Nucleus accumbens (tissue), 56 donors: ENCODE measurements around the gene NEAT1.

ENCODE experiments used
- DNase-seq, 56 donors: peaks; one replicate each; lab custom pipeline; 2025; lab: John Stamatoyannopoulos, UW

Gene NEAT1

DNA sequence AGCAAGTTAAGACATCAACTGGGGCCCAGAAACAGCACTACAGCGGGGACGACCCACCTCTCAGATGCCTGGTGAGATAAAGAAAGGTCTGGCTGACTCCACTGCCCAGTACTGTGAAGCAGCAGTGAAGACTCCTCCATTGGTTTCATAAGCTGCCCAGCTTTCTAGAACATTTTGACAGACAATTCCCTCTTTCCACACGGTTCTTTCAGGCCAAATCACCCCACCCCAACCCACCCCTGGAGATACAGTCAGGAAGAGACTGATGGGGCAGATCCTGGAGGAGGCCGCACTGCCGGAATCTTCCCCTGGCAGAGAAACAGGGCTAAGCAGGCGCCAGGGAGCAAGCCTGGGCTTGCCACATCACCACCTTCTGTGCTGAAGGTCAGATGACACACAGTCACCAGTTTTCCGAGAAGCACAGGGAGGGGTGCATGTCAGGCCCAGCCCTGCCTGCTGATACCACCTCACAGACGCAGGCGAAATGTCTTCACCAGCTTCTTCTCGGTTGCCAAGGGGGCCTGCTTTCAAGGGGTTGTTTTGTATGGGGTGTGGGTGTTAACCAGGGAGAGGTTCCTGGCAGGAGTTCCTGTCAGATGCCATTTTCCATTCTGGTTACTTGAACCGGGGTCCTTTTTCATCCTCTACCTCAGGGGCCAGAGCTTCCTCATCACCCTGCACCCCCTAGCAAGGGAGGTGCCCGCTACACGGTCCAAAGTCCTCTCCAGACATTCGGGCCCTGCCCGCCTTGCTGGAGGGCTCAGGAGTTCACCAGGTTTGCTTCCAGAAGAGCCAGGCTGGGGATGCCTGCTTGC lies 1.4 kb upstream of the NEAT1 start:
- DNase-seq: peak; percentile 49 to 95 (median 84)

DNA sequence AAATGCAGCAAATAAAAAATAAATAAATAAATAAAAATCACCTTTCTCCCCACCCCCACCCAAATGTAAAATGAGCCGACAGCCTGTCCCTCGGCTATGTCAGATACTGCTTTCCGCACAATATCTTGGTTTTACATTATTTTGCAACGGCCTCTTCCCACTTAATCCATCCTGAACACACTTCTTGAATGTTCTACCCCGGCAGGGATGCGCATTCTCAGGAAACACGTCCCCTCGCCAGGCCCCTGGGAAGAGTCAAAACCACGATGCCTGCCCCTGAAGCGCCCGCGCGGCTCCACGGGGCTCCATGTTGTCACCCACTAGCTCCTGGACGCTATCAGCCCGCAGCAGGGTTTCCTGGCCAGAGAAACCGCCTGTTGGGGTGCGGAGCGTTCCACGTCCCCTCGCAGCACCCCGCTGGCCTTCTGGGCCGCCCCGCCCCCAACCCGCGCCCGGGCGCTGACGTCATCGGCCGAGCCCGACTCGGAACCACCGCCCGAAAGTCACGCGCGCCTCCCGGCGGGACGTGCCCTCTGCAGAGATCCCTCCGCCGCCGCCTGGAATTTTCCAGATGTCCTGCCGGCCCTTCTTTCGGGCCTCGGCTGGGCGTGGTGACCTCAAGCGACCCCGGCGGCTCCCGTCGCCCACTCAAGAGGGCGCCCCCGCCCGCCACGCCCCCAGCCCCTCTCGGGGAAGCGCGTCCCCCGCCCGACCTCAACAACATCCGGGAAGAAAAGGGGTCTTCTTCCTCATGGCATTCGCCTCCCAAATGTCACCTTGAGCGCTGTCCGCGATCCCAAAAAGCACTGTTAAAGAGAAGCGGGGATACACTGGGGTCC lies 585 bp upstream of the NEAT1 start:
- DNase-seq: peak in 55 of 56 donors; percentile 47 to 98 (median 92)

DNA sequence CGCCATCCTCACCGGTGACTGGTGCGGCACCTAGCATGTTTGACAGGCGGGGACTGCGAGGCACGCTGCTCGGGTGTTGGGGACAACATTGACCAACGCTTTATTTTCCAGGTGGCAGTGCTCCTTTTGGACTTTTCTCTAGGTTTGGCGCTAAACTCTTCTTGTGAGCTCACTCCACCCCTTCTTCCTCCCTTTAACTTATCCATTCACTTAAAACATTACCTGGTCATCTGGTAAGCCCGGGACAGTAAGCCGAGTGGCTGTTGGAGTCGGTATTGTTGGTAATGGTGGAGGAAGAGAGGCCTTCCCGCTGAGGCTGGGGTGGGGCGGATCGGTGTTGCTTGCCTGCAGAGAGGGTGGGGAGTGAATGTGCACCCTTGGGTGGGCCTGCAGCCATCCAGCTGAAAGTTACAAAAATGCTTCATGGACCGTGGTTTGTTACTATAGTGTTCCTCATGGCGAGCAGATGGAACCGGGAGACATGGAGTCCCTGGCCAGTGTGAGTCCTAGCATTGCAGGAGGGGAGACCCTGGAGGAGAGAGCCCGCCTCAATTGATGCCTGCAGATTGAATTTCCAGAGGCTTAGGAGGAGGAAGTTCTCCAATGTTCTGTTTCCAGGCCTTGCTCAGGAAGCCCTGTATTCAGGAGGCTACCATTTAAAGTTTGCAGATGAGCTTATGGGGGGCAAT lies 1.1 kb downstream of the NEAT1 start:
- DNase-seq: peak in 3 of 56 donors; percentile 25 to 43 (median 39)

DNA sequence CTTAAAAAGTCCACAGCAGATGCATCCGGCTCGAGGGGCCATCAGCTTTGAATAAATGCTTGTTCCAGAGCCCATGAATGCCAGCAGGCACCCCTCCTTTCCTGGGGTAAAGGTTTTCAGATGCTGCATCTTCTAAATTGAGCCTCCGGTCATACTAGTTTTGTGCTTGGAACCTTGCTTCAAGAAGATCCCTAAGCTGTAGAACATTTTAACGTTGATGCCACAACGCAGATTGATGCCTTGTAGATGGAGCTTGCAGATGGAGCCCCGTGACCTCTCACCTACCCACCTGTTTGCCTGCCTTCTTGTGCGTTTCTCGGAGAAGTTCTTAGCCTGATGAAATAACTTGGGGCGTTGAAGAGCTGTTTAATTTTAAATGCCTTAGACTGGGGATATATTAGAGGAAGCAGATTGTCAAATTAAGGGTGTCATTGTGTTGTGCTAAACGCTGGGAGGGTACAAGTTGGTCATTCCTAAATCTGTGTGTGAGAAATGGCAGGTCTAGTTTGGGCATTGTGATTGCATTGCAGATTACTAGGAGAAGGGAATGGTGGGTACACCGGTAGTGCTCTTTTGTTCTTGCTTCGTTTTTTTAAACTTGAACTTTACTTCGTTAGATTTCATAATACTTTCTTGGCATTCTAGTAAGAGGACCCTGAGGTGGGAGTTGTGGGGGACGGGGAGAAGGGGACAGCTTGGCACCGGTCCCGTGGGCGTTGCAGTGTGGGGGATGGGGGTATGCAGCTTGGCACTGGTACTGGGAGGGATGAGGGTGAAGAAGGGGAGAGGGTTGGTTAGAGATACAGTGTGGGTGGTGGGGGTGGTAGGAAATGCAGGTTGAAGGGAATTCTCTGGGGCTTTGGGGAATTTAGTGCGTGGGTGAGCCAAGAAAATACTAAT lies 1.9 kb downstream of the NEAT1 start:
- peak in 10 of 56 donors; percentile 19 to 60 (median 32) for DNase-seq

DNA sequence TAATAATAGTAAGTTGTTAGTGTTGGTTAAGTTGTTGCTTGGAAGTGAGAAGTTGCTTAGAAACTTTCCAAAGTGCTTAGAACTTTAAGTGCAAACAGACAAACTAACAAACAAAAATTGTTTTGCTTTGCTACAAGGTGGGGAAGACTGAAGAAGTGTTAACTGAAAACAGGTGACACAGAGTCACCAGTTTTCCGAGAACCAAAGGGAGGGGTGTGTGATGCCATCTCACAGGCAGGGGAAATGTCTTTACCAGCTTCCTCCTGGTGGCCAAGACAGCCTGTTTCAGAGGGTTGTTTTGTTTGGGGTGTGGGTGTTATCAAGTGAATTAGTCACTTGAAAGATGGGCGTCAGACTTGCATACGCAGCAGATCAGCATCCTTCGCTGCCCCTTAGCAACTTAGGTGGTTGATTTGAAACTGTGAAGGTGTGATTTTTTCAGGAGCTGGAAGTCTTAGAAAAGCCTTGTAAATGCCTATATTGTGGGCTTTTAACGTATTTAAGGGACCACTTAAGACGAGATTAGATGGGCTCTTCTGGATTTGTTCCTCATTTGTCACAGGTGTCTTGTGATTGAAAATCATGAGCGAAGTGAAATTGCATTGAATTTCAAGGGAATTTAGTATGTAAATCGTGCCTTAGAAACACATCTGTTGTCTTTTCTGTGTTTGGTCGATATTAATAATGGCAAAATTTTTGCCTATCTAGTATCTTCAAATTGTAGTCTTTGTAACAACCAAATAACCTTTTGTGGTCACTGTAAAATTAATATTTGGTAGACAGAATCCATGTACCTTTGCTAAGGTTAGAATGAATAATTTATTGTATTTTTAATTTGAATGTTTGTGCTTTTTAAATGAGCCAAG lies 2.7 kb downstream of the NEAT1 start:
- DNase-seq: peak in 9 of 56 donors; percentile 22 to 56 (median 33)

DNA sequence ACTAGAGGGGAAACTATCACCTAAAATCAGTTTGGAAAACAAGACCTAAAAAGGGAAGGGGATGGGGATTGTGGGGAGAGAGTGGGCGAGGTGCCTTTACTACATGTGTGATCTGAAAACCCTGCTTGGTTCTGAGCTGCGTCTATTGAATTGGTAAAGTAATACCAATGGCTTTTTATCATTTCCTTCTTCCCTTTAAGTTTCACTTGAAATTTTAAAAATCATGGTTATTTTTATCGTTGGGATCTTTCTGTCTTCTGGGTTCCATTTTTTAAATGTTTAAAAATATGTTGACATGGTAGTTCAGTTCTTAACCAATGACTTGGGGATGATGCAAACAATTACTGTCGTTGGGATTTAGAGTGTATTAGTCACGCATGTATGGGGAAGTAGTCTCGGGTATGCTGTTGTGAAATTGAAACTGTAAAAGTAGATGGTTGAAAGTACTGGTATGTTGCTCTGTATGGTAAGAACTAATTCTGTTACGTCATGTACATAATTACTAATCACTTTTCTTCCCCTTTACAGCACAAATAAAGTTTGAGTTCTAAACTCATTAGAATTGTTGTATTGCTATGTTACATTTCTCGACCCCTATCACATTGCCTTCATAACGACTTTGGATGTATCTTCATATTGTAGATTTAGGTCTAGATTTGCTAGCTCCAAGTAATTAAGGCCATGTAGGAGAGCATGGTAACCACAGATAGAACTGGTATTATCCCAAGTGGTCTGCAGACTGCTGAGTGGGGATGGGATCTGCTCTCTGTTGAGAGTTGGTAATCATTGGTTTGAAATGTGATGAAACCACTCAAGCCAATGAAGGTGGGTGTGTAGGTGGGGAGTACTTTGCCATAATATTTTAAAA lies 3.6 kb downstream of the NEAT1 start:
- DNase-seq: no peak

DNA sequence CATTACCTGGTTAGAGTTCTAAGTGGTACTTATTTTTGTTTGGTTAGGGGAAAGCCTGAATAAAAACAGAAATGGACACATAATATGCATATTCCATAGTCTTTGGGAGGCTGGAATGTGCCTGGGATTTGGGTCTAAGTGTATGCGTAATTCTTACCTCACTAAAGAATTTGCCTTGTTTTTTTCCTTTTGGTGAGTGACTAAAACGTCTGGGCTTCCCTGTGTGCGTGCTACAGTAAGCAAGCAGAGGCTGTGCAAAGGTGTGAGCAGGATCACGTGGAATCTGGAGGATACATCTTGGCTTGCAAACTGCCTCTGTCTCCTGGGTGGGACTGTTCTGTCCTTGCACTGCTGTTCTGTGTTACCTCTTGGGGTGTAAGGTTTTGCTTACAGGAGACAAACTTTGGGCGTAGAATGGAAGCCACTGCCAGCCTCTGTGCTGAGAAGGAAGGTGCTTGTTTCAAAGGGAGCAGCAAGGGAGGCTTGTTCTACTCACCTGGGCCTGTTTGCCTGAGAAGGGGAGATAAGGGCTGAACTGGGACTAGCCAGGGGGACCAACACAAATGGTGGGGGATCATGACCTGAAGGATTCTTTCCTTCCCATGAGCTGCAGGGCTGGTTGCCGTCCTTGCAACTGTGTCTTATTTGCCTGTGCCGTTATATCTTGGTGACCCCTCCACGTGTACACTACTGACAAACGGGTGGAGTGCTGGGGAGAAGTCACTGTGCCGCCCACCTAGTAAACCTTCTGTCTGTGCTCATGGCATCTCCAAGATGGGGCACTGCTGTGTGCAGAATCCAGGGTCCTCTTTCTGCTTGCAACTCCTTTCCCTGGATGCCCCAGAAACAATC lies 4.5 kb downstream of the NEAT1 start:
- peak in 14 of 56 donors; percentile 28 to 77 (median 50) for DNase-seq

DNA sequence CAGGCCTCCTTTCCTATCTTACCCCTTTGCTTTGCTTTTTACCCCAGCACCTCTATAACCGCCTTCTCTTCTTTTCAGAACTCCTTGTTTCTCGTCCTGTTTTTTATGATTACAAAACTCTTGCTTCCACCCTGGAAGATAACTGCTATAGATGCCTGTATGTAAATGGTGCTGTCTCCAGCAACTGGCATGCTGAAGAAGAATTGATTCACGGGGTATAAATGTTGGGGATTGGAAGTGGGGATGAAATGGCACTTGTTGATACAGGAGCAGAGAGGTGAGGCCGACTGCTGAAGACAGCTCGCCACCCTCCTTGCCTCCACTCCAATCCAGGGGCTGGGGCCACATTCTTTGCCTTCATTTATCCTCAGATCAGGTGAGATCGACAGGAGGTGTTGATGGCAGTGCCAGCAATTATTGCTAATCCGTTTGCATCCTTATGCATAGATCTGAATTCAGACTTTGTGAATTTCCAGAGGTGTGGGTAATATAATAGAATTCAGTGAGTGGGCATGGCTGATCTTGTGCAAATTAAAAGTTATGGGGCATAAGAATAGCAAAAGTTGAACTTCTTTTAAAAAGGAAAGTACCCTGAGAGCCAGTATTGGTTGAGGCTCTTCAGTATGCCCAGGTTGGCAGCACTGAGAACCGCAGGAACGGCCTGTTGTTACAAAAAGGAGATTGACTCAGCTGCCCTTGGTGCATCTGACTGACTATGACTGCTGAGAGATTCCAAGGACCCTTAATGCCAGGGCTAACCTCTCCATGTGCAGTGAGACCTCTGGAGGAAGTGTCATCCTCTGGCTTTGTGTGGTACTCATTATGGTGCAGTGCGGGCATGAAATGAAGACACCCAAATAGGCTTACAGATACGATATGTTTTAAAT lies 5.3 kb downstream of the NEAT1 start:
- peak in 3 of 56 donors; percentile 37 to 59 (median 55) for DNase-seq

DNA sequence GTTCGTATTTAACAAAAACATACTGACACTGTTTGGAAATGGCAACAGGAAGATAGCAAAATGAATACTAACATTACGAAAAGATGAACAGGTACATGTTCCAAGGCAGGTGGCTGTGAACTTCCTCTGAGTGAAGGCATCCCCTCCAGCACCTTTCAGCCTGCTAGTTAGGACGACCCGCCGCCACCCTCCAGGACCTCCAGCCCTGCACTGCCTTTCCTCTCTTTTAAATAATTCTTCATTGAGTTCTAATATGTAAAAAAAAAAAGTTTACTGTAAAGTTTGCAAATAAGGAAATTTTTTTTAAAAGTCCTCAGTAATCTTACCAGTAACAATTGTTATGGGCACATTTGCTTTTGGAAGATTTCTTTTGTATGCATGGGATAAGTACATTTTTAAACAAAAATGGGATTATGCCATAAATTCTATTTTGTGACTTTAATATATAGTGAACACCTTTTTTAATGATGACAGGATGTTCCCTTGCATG lies 6.0 kb downstream of the NEAT1 start:
- DNase-seq: no peak

DNA sequence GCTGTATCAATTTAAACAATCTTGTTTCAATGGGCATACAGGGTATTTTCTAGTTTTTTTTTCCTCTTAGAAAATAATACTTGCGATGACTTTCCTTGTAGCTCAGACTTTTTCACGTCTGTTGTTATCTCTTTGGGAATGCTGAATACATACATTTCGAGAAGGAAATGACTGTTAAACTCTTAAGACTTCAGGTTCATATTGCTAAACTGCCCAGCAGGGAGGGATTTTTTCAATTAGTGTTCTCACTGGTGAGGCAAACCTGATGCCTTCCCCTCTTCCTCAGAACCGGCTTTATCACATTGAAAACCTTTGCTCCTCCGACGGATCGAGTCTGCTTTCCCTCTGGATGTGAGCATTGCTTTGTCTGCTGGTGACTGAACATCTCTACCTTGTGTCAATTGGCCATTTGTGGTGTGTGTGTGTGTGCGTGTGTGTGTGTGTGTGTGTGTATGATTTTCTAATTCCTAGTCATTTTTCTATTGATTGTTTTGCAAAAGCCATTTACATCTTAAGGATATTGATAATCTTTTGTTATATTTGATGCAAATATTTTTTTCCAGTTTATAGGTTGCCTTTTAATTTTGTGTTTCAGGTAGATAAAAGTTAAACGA lies 6.6 kb downstream of the NEAT1 start:
- peak in 2 of 56 donors; percentile 13 to 29 for DNase-seq

DNA sequence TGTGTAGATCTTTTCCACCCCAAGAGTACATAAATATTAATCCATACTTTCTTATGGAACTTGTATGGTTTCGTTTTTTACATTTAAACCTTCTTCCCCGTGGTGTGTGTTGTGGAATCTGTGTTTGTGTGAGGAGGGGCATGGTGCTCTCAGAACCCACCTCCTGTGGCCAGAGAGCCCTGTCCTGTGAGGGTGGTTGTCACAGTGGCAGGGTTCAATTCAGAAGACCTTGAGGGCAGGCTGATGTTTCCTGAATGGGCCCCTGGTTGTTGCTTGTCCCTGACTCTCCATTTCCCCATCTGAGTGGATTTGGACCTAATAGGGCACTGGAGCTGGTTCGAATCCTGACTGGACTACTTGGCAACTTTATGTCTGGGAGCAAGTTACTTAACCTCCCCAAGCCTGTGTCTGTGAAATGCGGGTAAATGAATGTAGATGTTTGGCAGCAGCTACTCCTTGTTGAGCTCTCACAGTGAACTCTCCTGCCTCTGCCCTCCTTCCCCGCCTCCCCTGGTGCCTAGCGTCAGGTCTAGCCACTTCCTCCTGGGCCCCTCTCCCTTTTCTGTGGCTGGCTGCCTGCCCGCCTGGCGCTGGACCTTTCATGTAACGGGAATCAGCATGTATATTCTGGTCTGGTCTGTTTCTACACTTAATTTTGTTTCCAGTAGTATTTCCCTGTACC lies 7.3 kb downstream of the NEAT1 start:
- peak in 11 of 56 donors; percentile 28 to 70 (median 47) for DNase-seq

DNA sequence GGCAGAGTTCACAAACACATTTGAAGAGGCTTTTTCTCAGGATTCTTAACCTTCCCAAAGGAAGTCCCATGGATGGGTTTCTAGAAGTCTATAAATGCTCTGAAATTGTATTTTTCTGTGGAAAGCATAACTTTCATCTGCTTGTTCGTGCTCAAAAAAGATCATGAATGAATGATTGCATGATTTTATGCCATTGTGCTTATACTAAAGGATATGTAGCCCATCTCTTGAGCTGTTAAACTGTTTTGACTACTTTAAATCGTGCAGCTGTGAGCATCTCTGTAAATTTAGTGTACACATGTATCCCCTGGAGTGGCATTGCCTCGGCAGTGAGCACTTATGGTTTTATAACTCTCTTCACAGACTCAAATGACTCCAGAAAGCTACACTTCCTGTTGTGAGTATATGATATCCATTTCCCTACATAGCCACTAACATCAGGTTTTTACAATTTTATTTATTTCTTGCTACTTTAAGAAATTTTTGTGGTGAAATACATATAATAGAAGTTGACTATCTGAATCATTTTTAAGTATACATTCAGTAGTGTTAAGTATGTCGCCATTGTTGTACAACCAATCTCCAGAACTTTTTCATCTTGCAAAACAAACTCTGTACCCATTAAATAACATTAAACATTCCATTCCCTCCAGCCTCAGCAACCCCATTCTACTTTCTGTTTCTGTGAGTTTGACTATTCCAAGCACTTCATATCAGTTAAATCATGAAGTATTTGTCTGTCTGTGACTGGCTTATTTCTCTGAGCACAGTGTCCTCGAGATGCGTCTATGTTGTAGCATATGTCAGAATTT lies 8.0 kb downstream of the NEAT1 start:
- no peak for DNase-seq

DNA sequence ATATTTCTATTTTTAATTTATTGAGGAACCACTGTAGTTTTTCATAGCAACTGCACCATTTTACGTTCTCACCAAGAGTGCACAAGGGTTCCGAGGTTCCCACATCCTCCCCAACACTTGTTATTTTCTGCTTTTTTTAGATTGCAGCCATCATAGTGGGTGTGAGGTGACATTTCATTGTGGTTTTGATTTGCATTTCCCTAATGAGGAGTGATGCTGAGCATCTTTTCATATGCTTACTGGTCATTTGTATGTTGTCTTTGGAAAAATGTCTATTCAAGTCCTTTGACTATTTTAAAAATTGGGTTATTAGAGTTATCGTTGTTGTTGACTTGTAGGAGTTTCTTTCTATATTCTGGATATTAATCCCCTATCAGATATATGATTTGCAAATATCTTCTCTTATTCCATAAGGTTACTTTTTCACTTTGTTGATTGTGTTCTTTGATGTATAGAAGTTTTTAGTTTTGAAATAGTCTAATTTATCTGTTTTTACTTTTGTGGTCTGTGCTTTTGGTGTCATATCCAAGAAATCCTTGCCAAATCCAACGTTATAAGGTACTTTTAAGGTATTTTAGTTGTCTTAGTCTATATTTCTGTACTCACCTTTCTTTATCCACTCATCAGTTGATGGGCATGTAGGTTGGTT lies 9.0 kb downstream of the NEAT1 start:
- no peak for DNase-seq
